ENCODE data around the gene ZNF474.

The ZNF474 gene

GRCh38 chr5:122138356-122138755 lies 9.0 kb downstream of the ZNF474 start:
- no peak for TF ChIP-seq CTCF (IDR thresholded peaks at IDR 0.05; ENCODE audit: low read depth, low read length, missing control alignments)

GRCh38 chr5:122140900-122141299 lies 11.6 kb downstream of the ZNF474 start:
- in situ Hi-C loops (cut with HindIII; ENCODE audit: low sequenced_read_pairs), result no loop called here
- H3K4me3 ChIP-seq (ENCODE audit: low read depth, low read length), result no peak overlapping the region
- DNase-seq (ENCODE audit: low read depth), result no peak
- TF ChIP-seq CTCF (IDR thresholded peaks at IDR 0.05; ENCODE audit: low read depth, low read length, missing control alignments), result no peak

More at GRCh38 chr5:122138356-122138755, 9.0 kb downstream of the ZNF474 start:
- H3K4me3 ChIP-seq (ENCODE audit: low read depth, low read length), result no peak overlapping the region
- in situ Hi-C loops (cut with HindIII; ENCODE audit: low sequenced_read_pairs), result no loop called here
- no peak for DNase-seq (ENCODE audit: low read depth)

DNA sequence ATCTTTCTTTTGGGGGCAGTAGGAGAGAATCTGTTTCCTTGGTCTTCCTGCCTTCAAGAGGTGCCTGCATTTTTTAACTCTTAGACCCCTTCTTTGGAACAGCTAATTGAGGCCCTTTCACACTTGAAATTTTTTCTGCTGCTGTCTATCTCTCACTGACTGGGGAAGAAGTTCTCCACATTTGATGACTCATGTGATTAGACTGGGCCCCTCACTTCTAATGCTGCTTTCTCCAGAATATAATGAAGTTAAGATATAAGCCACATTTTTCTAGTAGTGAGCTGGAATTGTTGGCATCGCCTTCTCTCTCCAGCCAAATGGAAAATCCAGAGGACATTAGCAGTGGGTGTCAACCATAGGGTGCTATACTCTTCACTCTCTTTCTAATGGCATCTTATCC lies 12.4 kb downstream of the ZNF474 start:
- no peak overlapping the region for H3K4me3 ChIP-seq (ENCODE audit: low read depth, low read length)
- in situ Hi-C loops (cut with HindIII; ENCODE audit: low sequenced_read_pairs), result no loop called here
- no peak for DNase-seq (ENCODE audit: low read depth)
- TF ChIP-seq CTCF (IDR thresholded peaks at IDR 0.05; ENCODE audit: low read depth, low read length, missing control alignments), result no peak

GRCh38 chr5:122142480-122143164 lies 13.3 kb downstream of the ZNF474 start:
- H3K4me3 ChIP-seq (ENCODE audit: low read depth, low read length), result no peak overlapping the region
- in situ Hi-C loops (cut with HindIII; ENCODE audit: low sequenced_read_pairs), result no loop called here
- peak; percentile 53 for DNase-seq (ENCODE audit: low read depth)
- TF ChIP-seq CTCF (IDR thresholded peaks at IDR 0.05; ENCODE audit: low read depth, low read length, missing control alignments), result no peak

- in situ Hi-C loops (cut with HindIII; ENCODE audit: low sequenced_read_pairs), result no loop called here
- TF ChIP-seq CTCF (IDR thresholded peaks at IDR 0.05; ENCODE audit: low read depth, low read length, missing control alignments), result no peak
- DNase-seq (ENCODE audit: low read depth), result no peak
- no peak overlapping the region for H3K4me3 ChIP-seq (ENCODE audit: low read depth, low read length)
Observed at GRCh38 chr5:122144236-122144635, 14.9 kb downstream of the ZNF474 start.

DNA sequence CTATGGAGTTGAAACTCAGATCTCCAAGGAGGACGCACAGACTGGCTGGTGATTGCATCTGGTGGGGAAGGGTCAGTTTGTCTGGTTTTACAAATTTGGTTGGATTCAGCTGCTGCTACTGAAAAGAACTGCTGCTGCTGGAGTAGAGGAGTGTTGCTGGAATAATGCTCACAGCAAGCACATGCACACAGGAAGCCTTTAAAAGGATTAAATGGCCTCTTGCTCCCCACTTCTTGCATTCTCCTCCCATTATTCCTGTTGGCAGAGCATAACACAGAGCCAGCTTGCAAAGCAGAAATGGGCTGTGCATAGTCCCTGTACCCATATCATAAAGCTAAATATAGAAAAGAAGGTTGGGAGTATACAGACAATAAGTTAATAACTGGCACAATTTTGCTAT lies 16.6 kb downstream of the ZNF474 start:
- no peak overlapping the region for H3K4me3 ChIP-seq (ENCODE audit: low read depth, low read length)
- no peak for DNase-seq (ENCODE audit: low read depth)
- no peak for TF ChIP-seq CTCF (IDR thresholded peaks at IDR 0.05; ENCODE audit: low read depth, low read length, missing control alignments)
- in situ Hi-C loops (cut with HindIII; ENCODE audit: low sequenced_read_pairs), result no loop called here

Data from astrocyte of the cerebellum (primary cell).